HepG2 (cell line): ENCODE data around the gene GLTPD2. TPM values are rescaled to one million over a fixed set of nuclear protein-coding genes. Genes with fewer than 3 reads are reported as not detected.

Experiments
- CEBPG ChIP-seq: IDR thresholded peaks from 2 replicates; pipeline ENCODE4 v1.6.1; 2016
- HMG20A ChIP-seq: IDR thresholded peaks from 2 replicates; pipeline ENCODE4 v1.6.1; 2016; ENCODE audit warnings: borderline replicate concordance
- HOXA7 ChIP-seq: sonication (generic); formaldehyde crosslinking; IDR thresholded peaks from 2 replicates; pipeline ENCODE4 v1.8.1; 2022; ENCODE audit warnings: mild to moderate bottlenecking, missing genetic modification reagents, moderate library complexity
- MAX ChIP-seq: IDR thresholded peaks from 2 replicates; pipeline ENCODE4 v1.6.1; 2012; ENCODE audit warnings: inconsistent platforms
- RBAK ChIP-seq: sonication (generic); formaldehyde crosslinking; IDR thresholded peaks from 2 replicates; pipeline ENCODE4 v1.5.1; 2020; ENCODE audit warnings: mild to moderate bottlenecking, missing genetic modification reagents
- SKI ChIP-seq: fragments of 450-650 bp; IDR thresholded peaks from one replicate; pipeline ENCODE4 v1.6.1; 2018; ENCODE audit warnings: mild to moderate bottlenecking; ENCODE audit not compliant: partially characterized antibody
- THAP11 ChIP-seq: IDR thresholded peaks from 2 replicates; pipeline ENCODE4 v1.6.1; 2016; ENCODE audit warnings: missing biosample characterization, missing genetic modification reagents
- ZBTB46 ChIP-seq: sonication (generic); formaldehyde crosslinking; IDR thresholded peaks from 2 replicates; pipeline ENCODE4 v1.4.0; 2020; ENCODE audit warnings: mild to moderate bottlenecking, missing genetic modification reagents, borderline replicate concordance
- ZHX1 ChIP-seq: sonication (generic); formaldehyde crosslinking; IDR thresholded peaks from 2 replicates; pipeline ENCODE4 v1.8.1; 2022; ENCODE audit warnings: low read depth, mild to moderate bottlenecking, missing genetic modification reagents
- ZNF232 ChIP-seq: sonication (generic); formaldehyde crosslinking; IDR thresholded peaks from 2 replicates; pipeline ENCODE4 v1.4.0; 2020; ENCODE audit warnings: missing genetic modification reagents, borderline replicate concordance
- ZNF263 ChIP-seq: sonication (generic); formaldehyde crosslinking; IDR thresholded peaks from 2 replicates; pipeline ENCODE4 v1.4.0; 2020; ENCODE audit warnings: missing genetic modification reagents
- ZNF512B ChIP-seq: sonication (generic); formaldehyde crosslinking; IDR thresholded peaks from 2 replicates; pipeline ENCODE4 v1.5.1; 2020; ENCODE audit warnings: missing genetic modification reagents, mild to moderate bottlenecking, borderline replicate concordance
- polyA plus RNA-seq, 8 experiments: library from polyadenylated mRNA; depleted of rRNA in 3 of 8; stranded (reverse) in 7 of 8; unstranded in 1 of 8; fragments of >200 nt; fragmentation: Illumina TruSeq in 4 of 8; extraction: Trizol in 4 of 8; gene quantifications; 2 replicates each; pipeline versions ENCODE4 v1.2.1 to v1.2.3, GENCODE V29; 2011 to 2016; ENCODE audit warnings: low read depth in 4 of 8, missing spikeins in 1 of 8, mixed read lengths in 1 of 8; ENCODE audit not compliant: insufficient read depth in 1 of 8
- total RNA-seq, 5 experiments: library from RNA; depleted of rRNA; stranded (reverse); fragments of >200 nt; fragmentation: Illumina TruSeq; extraction: Trizol; gene quantifications; 2 replicates each; pipeline ENCODE4 v1.2.3, GENCODE V29; 2016; ENCODE audit warnings: low read depth in 1 of 5
- TF ChIP-seq, protein P1 (sequence below): sonication (generic); formaldehyde crosslinking; IDR thresholded peaks from 2 replicates; pipeline ENCODE4 v1.4.0; 2020; ENCODE audit warnings: missing genetic modification reagents

Gene GLTPD2
- total and polyA plus RNA-seq, 2 of the 13 experiments (the other 11 are each of a cell fraction or from before 2014, with no cell fraction given), result 7.5 to 12.9 TPM

DNA sequence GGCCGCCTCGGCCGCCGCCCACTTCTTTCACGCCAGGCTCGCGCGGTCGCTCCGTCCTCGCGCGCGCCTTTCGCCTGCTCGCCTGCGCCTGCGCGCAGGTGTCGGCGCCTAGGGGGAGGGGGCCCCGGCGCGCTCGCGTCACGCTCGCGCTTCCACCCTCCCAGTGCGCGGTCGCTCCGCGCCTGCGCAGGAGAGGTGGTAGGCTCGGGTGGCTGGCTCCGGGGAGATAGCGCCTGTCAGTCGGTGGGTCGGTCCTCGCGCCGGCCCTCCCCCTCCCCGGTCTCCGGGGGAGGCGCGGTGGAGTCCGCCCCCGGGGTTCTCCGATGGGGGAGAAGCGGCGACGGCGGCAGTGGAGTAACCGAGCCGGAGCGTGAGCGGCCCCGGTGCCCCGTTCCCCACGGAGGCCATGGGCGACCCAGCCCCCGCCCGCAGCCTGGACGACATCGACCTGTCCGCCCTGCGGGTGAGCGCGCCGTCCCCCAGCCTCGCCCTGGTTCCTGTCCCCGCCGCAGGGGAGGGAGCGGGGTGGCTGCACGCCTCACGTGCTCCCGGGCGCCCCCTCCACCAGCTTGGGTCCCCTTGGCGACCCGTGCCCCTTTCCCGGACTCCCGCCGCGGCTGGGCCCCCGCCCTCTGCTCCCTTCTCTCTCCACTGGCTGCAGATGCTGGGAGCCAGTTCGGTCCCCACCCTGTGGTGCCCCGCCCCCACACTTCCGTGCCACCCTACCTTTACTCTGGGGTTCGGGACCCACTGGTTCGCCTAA, 44.6 kb downstream of the GLTPD2 start, which contains the start of gene MINK1 (continued):
- no peak for TF ChIP-seq HMG20A (CRISPR knock-in tag)
- TF ChIP-seq MAX, result no peak
- TF ChIP-seq ZNF232, result no peak
- TF ChIP-seq HOXA7, result no peak
- TF ChIP-seq ZBTB46 (CRISPR knock-in tag), result no peak
- TF ChIP-seq, protein P1, sequence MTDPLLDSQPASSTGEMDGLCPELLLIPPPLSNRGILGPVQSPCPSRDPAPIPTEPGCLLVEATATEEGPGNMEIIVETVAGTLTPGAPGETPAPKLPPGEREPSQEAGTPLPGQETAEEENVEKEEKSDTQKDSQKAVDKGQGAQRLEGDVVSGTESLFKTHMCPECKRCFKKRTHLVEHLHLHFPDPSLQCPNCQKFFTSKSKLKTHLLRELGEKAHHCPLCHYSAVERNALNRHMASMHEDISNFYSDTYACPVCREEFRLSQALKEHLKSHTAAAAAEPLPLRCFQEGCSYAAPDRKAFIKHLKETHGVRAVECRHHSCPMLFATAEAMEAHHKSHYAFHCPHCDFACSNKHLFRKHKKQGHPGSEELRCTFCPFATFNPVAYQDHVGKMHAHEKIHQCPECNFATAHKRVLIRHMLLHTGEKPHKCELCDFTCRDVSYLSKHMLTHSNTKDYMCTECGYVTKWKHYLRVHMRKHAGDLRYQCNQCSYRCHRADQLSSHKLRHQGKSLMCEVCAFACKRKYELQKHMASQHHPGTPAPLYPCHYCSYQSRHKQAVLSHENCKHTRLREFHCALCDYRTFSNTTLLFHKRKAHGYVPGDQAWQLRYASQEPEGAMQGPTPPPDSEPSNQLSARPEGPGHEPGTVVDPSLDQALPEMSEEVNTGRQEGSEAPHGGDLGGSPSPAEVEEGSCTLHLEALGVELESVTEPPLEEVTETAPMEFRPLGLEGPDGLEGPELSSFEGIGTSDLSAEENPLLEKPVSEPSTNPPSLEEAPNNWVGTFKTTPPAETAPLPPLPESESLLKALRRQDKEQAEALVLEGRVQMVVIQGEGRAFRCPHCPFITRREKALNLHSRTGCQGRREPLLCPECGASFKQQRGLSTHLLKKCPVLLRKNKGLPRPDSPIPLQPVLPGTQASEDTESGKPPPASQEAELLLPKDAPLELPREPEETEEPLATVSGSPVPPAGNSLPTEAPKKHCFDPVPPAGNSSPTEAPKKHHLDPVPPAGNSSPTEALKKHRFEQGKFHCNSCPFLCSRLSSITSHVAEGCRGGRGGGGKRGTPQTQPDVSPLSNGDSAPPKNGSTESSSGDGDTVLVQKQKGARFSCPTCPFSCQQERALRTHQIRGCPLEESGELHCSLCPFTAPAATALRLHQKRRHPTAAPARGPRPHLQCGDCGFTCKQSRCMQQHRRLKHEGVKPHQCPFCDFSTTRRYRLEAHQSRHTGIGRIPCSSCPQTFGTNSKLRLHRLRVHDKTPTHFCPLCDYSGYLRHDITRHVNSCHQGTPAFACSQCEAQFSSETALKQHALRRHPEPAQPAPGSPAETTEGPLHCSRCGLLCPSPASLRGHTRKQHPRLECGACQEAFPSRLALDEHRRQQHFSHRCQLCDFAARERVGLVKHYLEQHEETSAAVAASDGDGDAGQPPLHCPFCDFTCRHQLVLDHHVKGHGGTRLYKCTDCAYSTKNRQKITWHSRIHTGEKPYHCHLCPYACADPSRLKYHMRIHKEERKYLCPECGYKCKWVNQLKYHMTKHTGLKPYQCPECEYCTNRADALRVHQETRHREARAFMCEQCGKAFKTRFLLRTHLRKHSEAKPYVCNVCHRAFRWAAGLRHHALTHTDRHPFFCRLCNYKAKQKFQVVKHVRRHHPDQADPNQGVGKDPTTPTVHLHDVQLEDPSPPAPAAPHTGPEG, result no peak
- no peak for TF ChIP-seq ZNF263
- TF ChIP-seq ZNF512B, result no peak
- TF ChIP-seq SKI, result no peak
- TF ChIP-seq CEBPG, result no peak
- no peak for TF ChIP-seq RBAK (CRISPR knock-in tag)
- TF ChIP-seq THAP11 (CRISPR knock-in tag), result peak; percentile 39; the same call in 1 of the 2 replicates
- TF ChIP-seq ZHX1 (CRISPR knock-in tag), result no peak
